Glomerular endothelial cell (primary cell): Measurements from ENCODE around the gene ARHGAP20. TPM values are rescaled to one million over a fixed set of nuclear protein-coding genes. Genes with fewer than 3 reads are reported as not detected.

Experiments used
- DNase-seq: peaks from one replicate; pipeline ENCODE4 v3.0.0-alpha.2; 2011; ENCODE audit warnings: low read depth, low spot score; ENCODE audit errors: extremely low read depth
- total RNA-seq: library from RNA; depleted of rRNA; stranded (reverse); fragments of >200 nt; gene quantifications from 2 replicates; pipeline ENCODE4 v1.2.3, GENCODE V29; 2015

Gene ARHGAP20
- total RNA-seq: 0.29 and 0.70 TPM in 2 replicates

GRCh38 chr11:110711776-110712658 lies at the start of gene ARHGAP20:
Gene ARHGAP20 (minus strand): TSS chr11:110712437. CDS start chr11:110712231, 206 bp downstream.
- no peak for DNase-seq

GRCh38 chr11:110761991-110762390 lies 49.8 kb upstream of the ARHGAP20 start:
- no peak for DNase-seq

GRCh38 chr11:110761131-110761530 lies 48.9 kb upstream of the ARHGAP20 start:
- no peak for DNase-seq

GRCh38 chr11:110759972-110760381 lies 47.7 kb upstream of the ARHGAP20 start:
- DNase-seq: no peak

- no peak for DNase-seq
Measured at GRCh38 chr11:110757962-110758755, 45.9 kb upstream of the ARHGAP20 start.

- DNase-seq: no peak
Measured at GRCh38 chr11:110757066-110757465, 44.8 kb upstream of the ARHGAP20 start.

- no peak for DNase-seq
Measured at GRCh38 chr11:110755941-110756340, 43.7 kb upstream of the ARHGAP20 start.

GRCh38 chr11:110752890-110753289 lies 40.7 kb upstream of the ARHGAP20 start:
- DNase-seq: no peak

- no peak for DNase-seq
Measured at GRCh38 chr11:110750100-110750499, 37.9 kb upstream of the ARHGAP20 start.

GRCh38 chr11:110747531-110747930 lies 35.3 kb upstream of the ARHGAP20 start:
- no peak for DNase-seq

- no peak for DNase-seq
Measured at GRCh38 chr11:110738641-110739040, 26.4 kb upstream of the ARHGAP20 start.

- DNase-seq: no peak
Measured at GRCh38 chr11:110737593-110737992, 25.4 kb upstream of the ARHGAP20 start.

GRCh38 chr11:110736171-110736553 lies 23.9 kb upstream of the ARHGAP20 start:
- no peak for DNase-seq

GRCh38 chr11:110735455-110736170 lies 23.4 kb upstream of the ARHGAP20 start:
- no peak for DNase-seq

- no peak for DNase-seq
Measured at GRCh38 chr11:110734790-110735189, 22.6 kb upstream of the ARHGAP20 start.

GRCh38 chr11:110730773-110731172 lies 18.5 kb upstream of the ARHGAP20 start:
- DNase-seq: no peak

GRCh38 chr11:110728883-110729282 lies 16.6 kb upstream of the ARHGAP20 start:
- no peak for DNase-seq

GRCh38 chr11:110728476-110728875 lies 16.2 kb upstream of the ARHGAP20 start:
- no peak for DNase-seq

- DNase-seq: no peak
Measured at GRCh38 chr11:110724358-110724757, 12.1 kb upstream of the ARHGAP20 start.

- DNase-seq: no peak
Measured at GRCh38 chr11:110720431-110721275, 8.4 kb upstream of the ARHGAP20 start.
